ENCODE results near the gene PM20D1.
A peak's percentile ranks its signal among the peaks of the same experiment; 100 is the strongest.
"Not testable (repeated sequence)": the region's sequence is repeated elsewhere in the genome, so short reads cannot be mapped to it uniquely, and the experiment has no call there.

The PM20D1 gene

GRCh38 chr1:205849619-205850355 is at the start of gene PM20D1:
TSS of gene PM20D1 (minus strand) at chr1:205850132. CDS start at chr1:205850072, 60 bp downstream.
- DNase-seq, result peak; percentile 69 to 88

- no peak for DNase-seq
Measured at GRCh38 chr1:205896351-205896750, 46.4 kb upstream of the PM20D1 start.

- not testable (repeated sequence) for DNase-seq
Measured at GRCh38 chr1:205894119-205894518, 44.2 kb upstream of the PM20D1 start.

- DNase-seq, result not testable (repeated sequence)
Measured at GRCh38 chr1:205892175-205892574, 42.2 kb upstream of the PM20D1 start.

GRCh38 chr1:205891481-205891880 is 41.5 kb upstream of the PM20D1 start:
- not testable (repeated sequence) for DNase-seq

GRCh38 chr1:205890631-205891030 is 40.7 kb upstream of the PM20D1 start:
- not testable (repeated sequence) for DNase-seq

GRCh38 chr1:205889706-205890105 is 39.8 kb upstream of the PM20D1 start:
- DNase-seq, result not testable (repeated sequence)

- not testable (repeated sequence) for DNase-seq
Measured at GRCh38 chr1:205889006-205889405, 39.1 kb upstream of the PM20D1 start.

- DNase-seq, result no peak
Measured at GRCh38 chr1:205883792-205884191, 33.9 kb upstream of the PM20D1 start.

GRCh38 chr1:205880923-205881322 is 31.0 kb upstream of the PM20D1 start:
- no peak for DNase-seq

- DNase-seq, result no peak
Measured at GRCh38 chr1:205879974-205880373, 30.0 kb upstream of the PM20D1 start.

GRCh38 chr1:205878026-205878425 is 28.1 kb upstream of the PM20D1 start:
- DNase-seq, result no peak

GRCh38 chr1:205873148-205873547 is 23.2 kb upstream of the PM20D1 start:
- not testable (repeated sequence) for DNase-seq

GRCh38 chr1:205870236-205870635 is 20.3 kb upstream of the PM20D1 start:
- DNase-seq, result no peak

GRCh38 chr1:205861540-205861939 is 11.6 kb upstream of the PM20D1 start:
- DNase-seq, result no peak

GRCh38 chr1:205858141-205858961 is 8.4 kb upstream of the PM20D1 start:
- no peak for DNase-seq

GRCh38 chr1:205857501-205857900 is 7.6 kb upstream of the PM20D1 start:
- DNase-seq, result not testable (repeated sequence)

- no peak for DNase-seq
Measured at GRCh38 chr1:205856433-205856832, 6.5 kb upstream of the PM20D1 start.

GRCh38 chr1:205852969-205853368 is 3.0 kb upstream of the PM20D1 start:
- no peak for DNase-seq

GRCh38 chr1:205851993-205852392 is 2.1 kb upstream of the PM20D1 start:
- no peak for DNase-seq

GRCh38 chr1:205843036-205843859 is 6.7 kb downstream of the PM20D1 start:
- DNase-seq, result no peak

GRCh38 chr1:205842229-205842628 is 7.7 kb downstream of the PM20D1 start:
- no peak for DNase-seq

Measured in activated CD4-positive, alpha-beta T cell treated with anti-CD3 and anti-CD28 coated beads for 4 hours (primary cell).